Caco-2 (cell line): ENCODE results near the gene PNPLA3. TPM values are rescaled to one million over a fixed set of nuclear protein-coding genes. Genes with fewer than 3 reads are reported as not detected.

Source experiments
- BruUV-seq: library from RNA; stranded (reverse); fragments of 400-500 nt; replicated peaks from 2 replicates; lab custom pipeline; 2021; lab: Mats Ljungman, UMichigan
- CTCF ChIA-PET: fragments of 300-600 bp; sonication (Branson Sonifier 250); formaldehyde crosslinking; loops from one replicate; lab custom pipeline; 2022; ENCODE audit warnings: antibody characterized with exemption; lab: Charles Lee
- POLR2A ChIA-PET: fragments of 300-600 bp; sonication (Branson Sonifier 250); formaldehyde crosslinking; loops from one replicate; lab custom pipeline; 2022; ENCODE audit warnings: antibody characterized with exemption; lab: Charles Lee
- DNase-seq, 2 experiments: peaks; one replicate each; pipeline versions ENCODE4 v3.0.0 to v3.0.0-alpha.2; 2020 to 2022
- H3K27me3 ChIP-seq: replicated peaks from 2 replicates; pipeline ENCODE4 v1.6.0; 2011; ENCODE audit warnings: low read length; ENCODE audit not compliant: control insufficient read depth, insufficient read depth
- H3K36me3 ChIP-seq: 2 replicates; pipeline ENCODE4 v1.5.1; 2011; ENCODE audit warnings: low read length; ENCODE audit not compliant: control insufficient read depth, insufficient read depth
- H3K4me1 ChIP-seq: fragments of 250-450 bp; sonication (Bioruptor Pico); 2 replicates; pipeline ENCODE4 v1.5.1; 2020; ENCODE audit warnings: mild to moderate bottlenecking
- H3K4me3 ChIP-seq: 2 replicates; pipeline ENCODE4 v1.5.1; 2011; ENCODE audit warnings: low read depth, mild to moderate bottlenecking, control low read depth, low read length
- H3K9me3 ChIP-seq: fragments of 250-450 bp; sonication (Bioruptor Pico); 2 replicates; pipeline ENCODE4 v1.5.1; 2020; ENCODE audit warnings: mild to moderate bottlenecking, moderate library complexity
- H3K27ac Mint-ChIP-seq: one replicate; pipeline ENCODE4 v1.8.0; 2022; ENCODE audit warnings: mixed read lengths; ENCODE audit not compliant: unreplicated experiment
- H3K27me3 Mint-ChIP-seq: one replicate; pipeline ENCODE4 v1.8.0; 2022; ENCODE audit warnings: mixed read lengths; ENCODE audit not compliant: insufficient read depth, unreplicated experiment
- H3K36me3 Mint-ChIP-seq: one replicate; pipeline ENCODE4 v1.8.0; 2022; ENCODE audit warnings: mild to moderate bottlenecking, mixed read lengths; ENCODE audit not compliant: insufficient read depth, unreplicated experiment
- H3K4me1 Mint-ChIP-seq: one replicate; pipeline ENCODE4 v1.8.0; 2022; ENCODE audit warnings: low read depth, mixed read lengths; ENCODE audit not compliant: unreplicated experiment
- H3K4me3 Mint-ChIP-seq: one replicate; pipeline ENCODE4 v1.8.0; 2022; ENCODE audit warnings: mild to moderate bottlenecking, moderate library complexity, mixed read lengths; ENCODE audit not compliant: unreplicated experiment
- H3K9me3 Mint-ChIP-seq: one replicate; pipeline ENCODE4 v1.8.0; 2022; ENCODE audit warnings: mixed read lengths; ENCODE audit not compliant: unreplicated experiment
- intact Hi-C: fragments of 100-400 bp; cut with micrococcal nuclease; formaldehyde crosslinking; loops from one replicate; pipeline ENCODE4 v1.10.0; 2022; ENCODE audit not compliant: unreplicated experiment
- total RNA-seq: library from RNA; stranded (reverse); gene quantifications from 2 replicates; pipeline ENCODE4 v1.2.3, GENCODE V29; 2022
- TF ChIP-seq, protein P1 (sequence below), 2 experiments: fragments of 200-600 bp in 1 of 2; IDR thresholded peaks; 1 replicate in 1 of 2; 2 replicates in 1 of 2; pipeline versions ENCODE4 v1.5.1 to v1.8.0; 2011 to 2022; ENCODE audit warnings: antibody characterized with exemption in 1 of 2, control low read depth in 1 of 2, inconsistent platforms in 1 of 2, low read depth in 1 of 2, low read length in 1 of 2, mild to moderate bottlenecking in 1 of 2, moderate library complexity in 1 of 2; ENCODE audit not compliant: insufficient read depth in 1 of 2, severe bottlenecking in 1 of 2, unreplicated experiment in 1 of 2

Gene PNPLA3
- total RNA-seq, 1 experiment from 2014 or later: 5.0 TPM

DNA sequence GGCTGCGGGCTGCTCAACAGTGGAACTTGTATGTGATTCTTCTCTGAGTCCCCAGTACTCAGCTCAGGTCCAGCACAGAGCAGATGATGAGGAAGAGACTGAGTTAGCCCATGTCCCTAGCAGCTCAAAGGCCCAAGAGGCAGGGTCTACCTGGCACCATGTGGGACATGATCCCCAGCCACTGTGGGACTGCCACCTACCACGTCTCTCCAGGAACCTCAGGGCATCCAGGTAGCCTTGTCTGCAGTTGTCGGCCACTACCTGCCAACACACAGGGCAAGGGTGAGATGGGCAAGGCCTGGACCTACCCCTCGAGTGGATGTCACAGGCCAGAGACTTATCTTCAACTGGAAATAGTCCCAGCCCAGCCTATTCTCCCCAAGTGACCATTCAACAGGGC, 36.2 kb upstream of the PNPLA3 start:
- no peaks in the 10 kb centered on the region for H3K36me3 Mint-ChIP-seq
- no peaks in the 10 kb centered on the region for H3K9me3 ChIP-seq
- no TSS peak for BruUV-seq
- H3K4me1 ChIP-seq: no peaks in the 10 kb centered on the region
- intact Hi-C loops: loop anchor here (5.0 kb wide), 1 partner anchor 60 kb away; no protein-coding TSS in a partner anchor
- no peaks in the 10 kb centered on the region for H3K27me3 ChIP-seq
- H3K4me3 ChIP-seq: no peak overlapping the region
- no peak overlapping the region for H3K27ac Mint-ChIP-seq
- H3K27me3 Mint-ChIP-seq: peaks cover 13% of the 10 kb centered on the region
- ChIA-PET CTCF (no interaction called here), POLR2A (no interaction called here)
- no peak overlapping the region for H3K4me3 Mint-ChIP-seq
- no peaks in the 10 kb centered on the region for H3K4me1 Mint-ChIP-seq
- TF ChIP-seq, protein P1, sequence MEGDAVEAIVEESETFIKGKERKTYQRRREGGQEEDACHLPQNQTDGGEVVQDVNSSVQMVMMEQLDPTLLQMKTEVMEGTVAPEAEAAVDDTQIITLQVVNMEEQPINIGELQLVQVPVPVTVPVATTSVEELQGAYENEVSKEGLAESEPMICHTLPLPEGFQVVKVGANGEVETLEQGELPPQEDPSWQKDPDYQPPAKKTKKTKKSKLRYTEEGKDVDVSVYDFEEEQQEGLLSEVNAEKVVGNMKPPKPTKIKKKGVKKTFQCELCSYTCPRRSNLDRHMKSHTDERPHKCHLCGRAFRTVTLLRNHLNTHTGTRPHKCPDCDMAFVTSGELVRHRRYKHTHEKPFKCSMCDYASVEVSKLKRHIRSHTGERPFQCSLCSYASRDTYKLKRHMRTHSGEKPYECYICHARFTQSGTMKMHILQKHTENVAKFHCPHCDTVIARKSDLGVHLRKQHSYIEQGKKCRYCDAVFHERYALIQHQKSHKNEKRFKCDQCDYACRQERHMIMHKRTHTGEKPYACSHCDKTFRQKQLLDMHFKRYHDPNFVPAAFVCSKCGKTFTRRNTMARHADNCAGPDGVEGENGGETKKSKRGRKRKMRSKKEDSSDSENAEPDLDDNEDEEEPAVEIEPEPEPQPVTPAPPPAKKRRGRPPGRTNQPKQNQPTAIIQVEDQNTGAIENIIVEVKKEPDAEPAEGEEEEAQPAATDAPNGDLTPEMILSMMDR (IDR thresholded peaks at IDR 0.05; ENCODE audit: insufficient read depth in 1 of 2, low read depth in 1 of 2, low read length in 1 of 2, severe bottlenecking in 1 of 2, unreplicated experiment in 1 of 2): no peak
- no peaks in the 10 kb centered on the region for H3K36me3 ChIP-seq
- no peak for DNase-seq
- H3K9me3 Mint-ChIP-seq: no peaks in the 10 kb centered on the region

DNA sequence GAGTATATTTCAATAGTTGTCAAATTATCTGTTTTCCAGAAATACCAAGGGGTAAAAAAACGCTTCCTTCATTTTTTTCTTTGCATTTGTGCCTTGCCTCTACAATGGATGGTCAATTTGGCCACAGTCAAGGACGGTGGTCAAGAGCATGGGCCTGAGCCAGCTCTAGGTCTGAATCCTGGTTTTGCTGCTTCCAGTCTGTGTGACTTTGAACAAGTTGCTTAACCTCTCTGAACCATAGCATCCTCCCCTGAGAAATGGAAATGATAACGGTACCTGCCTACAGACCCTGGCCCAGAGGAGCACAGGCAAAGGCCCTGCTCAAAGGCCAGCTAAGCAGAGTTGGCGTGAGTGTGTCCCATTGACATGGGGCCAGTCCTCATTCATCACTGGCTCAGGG, 34.9 kb upstream of the PNPLA3 start:
- H3K4me3 ChIP-seq: no peak overlapping the region
- H3K9me3 ChIP-seq: no peaks in the 10 kb centered on the region
- TF ChIP-seq, protein P1 (IDR thresholded peaks at IDR 0.05; ENCODE audit: insufficient read depth in 1 of 2, low read depth in 1 of 2, low read length in 1 of 2, severe bottlenecking in 1 of 2, unreplicated experiment in 1 of 2): no peak
- peak in 1 of 2 experiments; percentile 5 for DNase-seq
- Mint-ChIP-seq H3K27ac (no peak overlapping the region), H3K27me3 (peaks cover 17% of the 10 kb centered on the region), H3K9me3 (no peaks in the 10 kb centered on the region), H3K4me3 (no peak overlapping the region), H3K4me1 (no peaks in the 10 kb centered on the region), H3K36me3 (no peaks in the 10 kb centered on the region)
- no peaks in the 10 kb centered on the region for H3K27me3 ChIP-seq
- CTCF ChIA-PET: interaction anchor here (0.7 kb wide), 1 partner anchor 104 kb away, joined by 8 read pairs; no protein-coding TSS in a partner anchor
- POLR2A ChIA-PET: no interaction called here
- no peaks in the 10 kb centered on the region for H3K36me3 ChIP-seq
- H3K4me1 ChIP-seq: no peaks in the 10 kb centered on the region
- intact Hi-C loops: loop anchor here (5.0 kb wide), 1 partner anchor 59 kb away; no protein-coding TSS in a partner anchor
- no TSS peak for BruUV-seq

DNA sequence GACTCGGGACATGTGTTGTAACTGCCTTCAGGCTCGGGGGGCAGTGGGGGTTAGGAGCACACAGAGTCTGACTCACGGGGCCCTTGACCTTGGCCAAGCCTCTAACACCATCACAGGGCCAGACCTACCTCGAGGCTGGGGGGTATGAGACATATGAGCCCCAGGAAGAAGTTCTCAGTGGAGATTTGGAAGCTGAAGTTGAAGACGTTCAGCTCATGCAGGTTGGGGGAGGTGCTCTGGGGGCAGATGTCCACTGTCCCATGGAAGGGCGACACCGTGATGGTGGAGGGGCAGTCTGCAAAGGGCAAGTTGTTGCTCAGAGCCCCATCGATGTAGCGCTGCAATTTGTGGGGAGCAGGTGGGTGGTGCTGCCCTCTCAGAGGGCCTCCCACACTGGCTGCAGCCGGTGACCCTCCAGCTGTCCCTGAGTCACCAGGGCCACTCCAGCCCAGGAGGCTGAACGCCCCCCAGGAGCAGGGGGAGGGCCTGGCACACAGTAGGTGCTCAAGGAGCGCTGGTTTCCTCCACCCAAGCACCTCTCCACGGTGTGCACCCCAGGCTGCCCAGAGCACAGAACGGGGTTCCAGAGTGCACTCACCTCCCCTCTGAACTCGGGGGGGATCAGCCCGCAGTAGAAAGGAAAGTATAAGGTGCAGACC, 34.3 kb upstream of the PNPLA3 start:
- H3K27me3 Mint-ChIP-seq: peaks cover 18% of the 10 kb centered on the region
- no peak overlapping the region for H3K4me3 Mint-ChIP-seq
- ChIA-PET POLR2A (no interaction called here), CTCF (interaction anchor here (1.1 kb wide), 1 partner anchor 57 kb away, joined by 11 read pairs; no protein-coding TSS in a partner anchor)
- peak in 1 of 2 experiments; percentile 6 for DNase-seq
- no TSS peak for BruUV-seq
- H3K9me3 Mint-ChIP-seq: no peaks in the 10 kb centered on the region
- no peaks in the 10 kb centered on the region for H3K36me3 Mint-ChIP-seq
- TF ChIP-seq, protein P1 (IDR thresholded peaks at IDR 0.05; ENCODE audit: insufficient read depth in 1 of 2, low read depth in 1 of 2, low read length in 1 of 2, severe bottlenecking in 1 of 2, unreplicated experiment in 1 of 2): no peak
- Histone ChIP-seq H3K36me3 (no peaks in the 10 kb centered on the region), H3K27me3 (no peaks in the 10 kb centered on the region), H3K4me1 (no peaks in the 10 kb centered on the region), H3K9me3 (no peaks in the 10 kb centered on the region), H3K4me3 (no peak overlapping the region)
- intact Hi-C loops: loop anchor here (5.0 kb wide), 1 partner anchor 58 kb away; no protein-coding TSS in a partner anchor
- H3K27ac Mint-ChIP-seq: no peak overlapping the region
- H3K4me1 Mint-ChIP-seq: no peaks in the 10 kb centered on the region
